PC-3 (cell line): ENCODE measurements around the gene HNMT. TPM values are rescaled to one million over a fixed set of nuclear protein-coding genes. Genes with fewer than 3 reads are reported as not detected.
A peak's percentile ranks its signal among the peaks of the same experiment; 100 is the strongest.

Source experiments
- ATAC-seq: fragments of 200-7000 bp; cut with Tn5 transposase; 2 replicates; pipeline ENCODE4 v1.9.1; 2020; ENCODE audit warnings: mild to moderate bottlenecking, moderate library complexity
- BruUV-seq: library from RNA; stranded (reverse); fragments of 400-500 nt; replicated peaks from 2 replicates; lab custom pipeline; 2021; lab: Mats Ljungman, UMichigan
- CTCF ChIA-PET: fragments of 300-600 bp; sonication (Branson Sonifier 250); formaldehyde crosslinking; loops from one replicate; lab custom pipeline; 2022; ENCODE audit warnings: antibody characterized with exemption; lab: Charles Lee
- POLR2A ChIA-PET: fragments of 300-600 bp; sonication (Branson Sonifier 250); formaldehyde crosslinking; loops from one replicate; lab custom pipeline; 2022; ENCODE audit warnings: antibody characterized with exemption; ENCODE audit not compliant: unreplicated experiment; lab: Charles Lee
- DNase-seq: peaks from one replicate; pipeline ENCODE4 v3.0.0-alpha.2; 2015
- H2AFZ ChIP-seq: fragments of 300-600 bp; sonication (generic); 2 replicates; pipeline ENCODE4 v1.6.0; 2016; ENCODE audit warnings: antibody characterized with exemption, low read length
- H3F3A ChIP-seq: fragments of 300-600 bp; sonication (generic); one replicate; pipeline ENCODE4 v1.6.0; 2017; ENCODE audit warnings: antibody characterized with exemption, low read length, control low read depth, mild to moderate bottlenecking; ENCODE audit not compliant: unreplicated experiment
- H3K27ac ChIP-seq: fragments of 300-600 bp; sonication (generic); 2 replicates; pipeline ENCODE4 v1.5.1; 2016; ENCODE audit warnings: mild to moderate bottlenecking, low read length
- H3K27me3 ChIP-seq: fragments of 300-600 bp; sonication (generic); 2 replicates; pipeline ENCODE4 v1.6.1; 2016; ENCODE audit warnings: low read length, mixed read lengths
- H3K36me3 ChIP-seq: fragments of 300-600 bp; sonication (generic); 2 replicates; pipeline ENCODE4 v1.6.1; 2016; ENCODE audit warnings: low read depth, mixed run types, low read length, mixed read lengths
- H3K4me1 ChIP-seq: fragments of 300-600 bp; sonication (generic); 2 replicates; pipeline ENCODE4 v1.5.1; 2016; ENCODE audit warnings: low read length; ENCODE audit not compliant: insufficient read depth
- H3K4me2 ChIP-seq: fragments of 300-600 bp; sonication (generic); 2 replicates; pipeline ENCODE4 v1.6.0; 2016; ENCODE audit warnings: low read length
- H3K4me3 ChIP-seq: fragments of 300-600 bp; sonication (generic); 2 replicates; pipeline ENCODE4 v1.5.1; 2016; ENCODE audit warnings: mild to moderate bottlenecking, low read length, mixed read lengths
- H3K79me2 ChIP-seq: fragments of 300-600 bp; sonication (generic); 2 replicates; pipeline ENCODE4 v1.6.1; 2017; ENCODE audit warnings: low read length, mixed read lengths
- H3K9ac ChIP-seq: fragments of 300-600 bp; sonication (generic); 2 replicates; pipeline ENCODE4 v1.6.0; 2016; ENCODE audit warnings: mild to moderate bottlenecking, low read length
- H3K9me2 ChIP-seq: fragments of 300-600 bp; sonication (generic); replicated peaks from 2 replicates; pipeline ENCODE4 v1.6.1; 2016; ENCODE audit warnings: mixed run types, low read length, mixed read lengths
- H3K9me3 ChIP-seq: fragments of 300-600 bp; sonication (generic); 2 replicates; pipeline ENCODE4 v1.6.1; 2016; ENCODE audit warnings: low read length, mixed read lengths
- H4K20me1 ChIP-seq: fragments of 300-600 bp; sonication (generic); 2 replicates; pipeline ENCODE4 v1.6.1; 2016; ENCODE audit warnings: low read length, mixed read lengths
- EZH2 ChIP-seq: fragments of 300-600 bp; sonication (generic); IDR thresholded peaks from one replicate; pipeline ENCODE4 v1.6.1; 2017; ENCODE audit warnings: antibody characterized with exemption, mild to moderate bottlenecking, low read length; ENCODE audit not compliant: unreplicated experiment
- EZH2phosphoT487 ChIP-seq: fragments of 300-600 bp; sonication (generic); IDR thresholded peaks from 2 replicates; pipeline ENCODE4 v1.6.1; 2018; ENCODE audit warnings: mild to moderate bottlenecking, antibody characterized with exemption, low read length, borderline replicate concordance
- intact Hi-C: fragments of 100-400 bp; cut with micrococcal nuclease; formaldehyde crosslinking; loops from 2 replicates; pipeline ENCODE4 v1.9.0; 2023
- total RNA-seq: library from RNA; depleted of rRNA; stranded (reverse); fragments of >200 nt; gene quantifications from 2 replicates; pipeline ENCODE4 v1.2.3, GENCODE V29; 2014
- TF ChIP-seq, protein P1 (sequence below): fragments of 300-600 bp; sonication (generic); conservative IDR thresholded peaks from 2 replicates; pipeline ENCODE4 v1.5.1; 2017; ENCODE audit warnings: antibody characterized with exemption, low read depth, mild to moderate bottlenecking, low read length

HNMT gene
- total RNA-seq, 1 experiment from 2014 or later: 7.1 TPM

- peaks cover 5% of the 10 kb centered on the region; the same call in 1 of the 2 replicates for H3K79me2 ChIP-seq
- no peaks in the 10 kb centered on the region for H4K20me1 ChIP-seq
- no peak for DNase-seq
- BruUV-seq: no TSS peak
- H3K36me3 ChIP-seq: no peaks in the 10 kb centered on the region
- H3K27me3 ChIP-seq: no peaks in the 10 kb centered on the region
- H3K4me3 ChIP-seq: peak overlapping the region; percentile 39; the same call in 1 of the 2 replicates
- H2AFZ ChIP-seq: no peak overlapping the region
- intact Hi-C loops: loop anchor here (5.0 to 10.0 kb wide), 3 partner anchors 106 to 539 kb away; partner anchors contain the start of gene SPOPL
- CTCF ChIA-PET: no interaction called here
- H3K9me3 ChIP-seq: no peaks in the 10 kb centered on the region
- peaks cover 5% of the 10 kb centered on the region for H3F3A ChIP-seq
- H3K4me1 ChIP-seq: peaks cover 49% of the 10 kb centered on the region
- POLR2A ChIA-PET: no interaction called here
- TF ChIP-seq EZH2phosphoT487 (no peak), EZH2 (no peak)
- TF ChIP-seq, protein P1, sequence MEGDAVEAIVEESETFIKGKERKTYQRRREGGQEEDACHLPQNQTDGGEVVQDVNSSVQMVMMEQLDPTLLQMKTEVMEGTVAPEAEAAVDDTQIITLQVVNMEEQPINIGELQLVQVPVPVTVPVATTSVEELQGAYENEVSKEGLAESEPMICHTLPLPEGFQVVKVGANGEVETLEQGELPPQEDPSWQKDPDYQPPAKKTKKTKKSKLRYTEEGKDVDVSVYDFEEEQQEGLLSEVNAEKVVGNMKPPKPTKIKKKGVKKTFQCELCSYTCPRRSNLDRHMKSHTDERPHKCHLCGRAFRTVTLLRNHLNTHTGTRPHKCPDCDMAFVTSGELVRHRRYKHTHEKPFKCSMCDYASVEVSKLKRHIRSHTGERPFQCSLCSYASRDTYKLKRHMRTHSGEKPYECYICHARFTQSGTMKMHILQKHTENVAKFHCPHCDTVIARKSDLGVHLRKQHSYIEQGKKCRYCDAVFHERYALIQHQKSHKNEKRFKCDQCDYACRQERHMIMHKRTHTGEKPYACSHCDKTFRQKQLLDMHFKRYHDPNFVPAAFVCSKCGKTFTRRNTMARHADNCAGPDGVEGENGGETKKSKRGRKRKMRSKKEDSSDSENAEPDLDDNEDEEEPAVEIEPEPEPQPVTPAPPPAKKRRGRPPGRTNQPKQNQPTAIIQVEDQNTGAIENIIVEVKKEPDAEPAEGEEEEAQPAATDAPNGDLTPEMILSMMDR: no peak
- ATAC-seq: no peak
- H3K9ac ChIP-seq: no peak overlapping the region
- H3K27ac ChIP-seq: no peak overlapping the region
- peak overlapping the region; percentile 87 for H3K4me2 ChIP-seq
- H3K9me2 ChIP-seq: no peaks in the 10 kb centered on the region
These were observed 1.8 kb downstream of the HNMT start for GRCh38 chr2:137966043-137966442.

- ChIA-PET CTCF (no interaction called here), POLR2A (no interaction called here)
- H3K9me2 ChIP-seq: no peaks in the 10 kb centered on the region
- no peaks in the 10 kb centered on the region for H3K27me3 ChIP-seq
- H3K9ac ChIP-seq: no peak overlapping the region
- no peak overlapping the region for H3K4me2 ChIP-seq
- no peak overlapping the region for H3K27ac ChIP-seq
- H3K79me2 ChIP-seq: peaks cover 5% of the 10 kb centered on the region; the same call in 1 of the 2 replicates
- no peak overlapping the region for H3K4me3 ChIP-seq
- TF ChIP-seq EZH2 (no peak), EZH2phosphoT487 (no peak)
- TF ChIP-seq, protein P1: no peak
- peaks cover 54% of the 10 kb centered on the region for H3K4me1 ChIP-seq
- H2AFZ ChIP-seq: no peak overlapping the region
- intact Hi-C loops: loop anchor here (5.0 to 10.0 kb wide), 3 partner anchors 105 to 538 kb away; partner anchors contain the start of gene SPOPL
- H4K20me1 ChIP-seq: no peaks in the 10 kb centered on the region
- no peak for ATAC-seq
- no peaks in the 10 kb centered on the region for H3K36me3 ChIP-seq
- peaks cover 5% of the 10 kb centered on the region for H3F3A ChIP-seq
- no TSS peak for BruUV-seq
- no peak for DNase-seq
- H3K9me3 ChIP-seq: no peaks in the 10 kb centered on the region
These were observed 2.8 kb downstream of the HNMT start for GRCh38 chr2:137967042-137967441.
